ENCODE results near the gene RAP1A. TPM values are rescaled to one million over a fixed set of nuclear protein-coding genes. Genes with fewer than 3 reads are reported as not detected.

The RAP1A gene
- total RNA-seq, 1 donor from 2014 or later, result 41.7 TPM

- Mint-ChIP-seq H3K27ac (ENCODE audit: unreplicated experiment) (no peak overlapping the region), H3K27me3 (ENCODE audit: unreplicated experiment) (peaks cover 20% of the 10 kb centered on the region), H3K9me3 (ENCODE audit: unreplicated experiment) (no peaks in the 10 kb centered on the region), H3K4me3 (ENCODE audit: unreplicated experiment) (no peak overlapping the region), H3K4me1 (ENCODE audit: unreplicated experiment) (peaks cover 32% of the 10 kb centered on the region), H3K36me3 (ENCODE audit: low read depth, unreplicated experiment) (peaks cover 28% of the 10 kb centered on the region)
- DNase-seq (ENCODE audit: low spot score), result no peak
- no peak for TF ChIP-seq CTCF (IDR thresholded peaks at IDR 0.05; ENCODE audit: unreplicated experiment)
These were observed 114.4 kb downstream of the RAP1A start for GRCh38 chr1:111733992-111734341.

GRCh38 chr1:111734426-111734825 is 114.8 kb downstream of the RAP1A start:
- TF ChIP-seq CTCF (IDR thresholded peaks at IDR 0.05; ENCODE audit: unreplicated experiment), result no peak
- H3K4me3 Mint-ChIP-seq (ENCODE audit: unreplicated experiment), result no peak overlapping the region
- DNase-seq (ENCODE audit: low spot score), result no peak
- no peaks in the 10 kb centered on the region for H3K9me3 Mint-ChIP-seq (ENCODE audit: unreplicated experiment)
- no peak overlapping the region for H3K27ac Mint-ChIP-seq (ENCODE audit: unreplicated experiment)
- peaks cover 20% of the 10 kb centered on the region for H3K27me3 Mint-ChIP-seq (ENCODE audit: unreplicated experiment)
- peaks cover 28% of the 10 kb centered on the region for H3K4me1 Mint-ChIP-seq (ENCODE audit: unreplicated experiment)
- peaks cover 28% of the 10 kb centered on the region for H3K36me3 Mint-ChIP-seq (ENCODE audit: low read depth, unreplicated experiment)

- Mint-ChIP-seq H3K27me3 (ENCODE audit: unreplicated experiment) (peaks cover 20% of the 10 kb centered on the region), H3K27ac (ENCODE audit: unreplicated experiment) (no peak overlapping the region), H3K9me3 (ENCODE audit: unreplicated experiment) (no peaks in the 10 kb centered on the region), H3K4me3 (ENCODE audit: unreplicated experiment) (no peak overlapping the region), H3K36me3 (ENCODE audit: low read depth, unreplicated experiment) (peaks cover 28% of the 10 kb centered on the region), H3K4me1 (ENCODE audit: unreplicated experiment) (peaks cover 27% of the 10 kb centered on the region)
- TF ChIP-seq CTCF (IDR thresholded peaks at IDR 0.05; ENCODE audit: unreplicated experiment), result no peak
- DNase-seq (ENCODE audit: low spot score), result no peak
These were observed 115.3 kb downstream of the RAP1A start for GRCh38 chr1:111734856-111735255.

- TF ChIP-seq CTCF (IDR thresholded peaks at IDR 0.05; ENCODE audit: unreplicated experiment), result no peak
- Mint-ChIP-seq H3K4me3 (ENCODE audit: unreplicated experiment) (no peak overlapping the region), H3K36me3 (ENCODE audit: low read depth, unreplicated experiment) (peaks cover 28% of the 10 kb centered on the region), H3K4me1 (ENCODE audit: unreplicated experiment) (peaks cover 25% of the 10 kb centered on the region), H3K27ac (ENCODE audit: unreplicated experiment) (no peak overlapping the region), H3K27me3 (ENCODE audit: unreplicated experiment) (peaks cover 19% of the 10 kb centered on the region), H3K9me3 (ENCODE audit: unreplicated experiment) (no peaks in the 10 kb centered on the region)
- DNase-seq (ENCODE audit: low spot score), result no peak
These were observed 115.7 kb downstream of the RAP1A start for GRCh38 chr1:111735321-111735720.

- DNase-seq (ENCODE audit: low spot score), result no peak
- peaks cover 21% of the 10 kb centered on the region for H3K27me3 Mint-ChIP-seq (ENCODE audit: unreplicated experiment)
These were observed 116.4 kb downstream of the RAP1A start for GRCh38 chr1:111735858-111736544.

More at GRCh38 chr1:111735858-111736544, 116.4 kb downstream of the RAP1A start:
- H3K9me3 Mint-ChIP-seq (ENCODE audit: unreplicated experiment), result no peaks in the 10 kb centered on the region
- H3K4me1 Mint-ChIP-seq (ENCODE audit: unreplicated experiment), result peaks cover 19% of the 10 kb centered on the region
- no peak for TF ChIP-seq CTCF (IDR thresholded peaks at IDR 0.05; ENCODE audit: unreplicated experiment)
- peaks cover 25% of the 10 kb centered on the region for H3K36me3 Mint-ChIP-seq (ENCODE audit: low read depth, unreplicated experiment)
- no peak overlapping the region for H3K4me3 Mint-ChIP-seq (ENCODE audit: unreplicated experiment)
- H3K27ac Mint-ChIP-seq (ENCODE audit: unreplicated experiment), result no peak overlapping the region

All from endothelial cell (in vitro differentiated cells).